NCI-H146 treated with DMSO at 0.1 percent for 48 hours (cell line): ENCODE data around the gene MTHFSD.

Experiments used
- DNase-seq: peaks from one replicate; lab custom pipeline; 2025; ENCODE audit not compliant: unreplicated experiment; lab: John Stamatoyannopoulos, UW

The MTHFSD gene

GRCh38 chr16:86584726-86585721 lies 30.0 kb upstream of the MTHFSD start:
- DNase-seq, result no peak

DNA sequence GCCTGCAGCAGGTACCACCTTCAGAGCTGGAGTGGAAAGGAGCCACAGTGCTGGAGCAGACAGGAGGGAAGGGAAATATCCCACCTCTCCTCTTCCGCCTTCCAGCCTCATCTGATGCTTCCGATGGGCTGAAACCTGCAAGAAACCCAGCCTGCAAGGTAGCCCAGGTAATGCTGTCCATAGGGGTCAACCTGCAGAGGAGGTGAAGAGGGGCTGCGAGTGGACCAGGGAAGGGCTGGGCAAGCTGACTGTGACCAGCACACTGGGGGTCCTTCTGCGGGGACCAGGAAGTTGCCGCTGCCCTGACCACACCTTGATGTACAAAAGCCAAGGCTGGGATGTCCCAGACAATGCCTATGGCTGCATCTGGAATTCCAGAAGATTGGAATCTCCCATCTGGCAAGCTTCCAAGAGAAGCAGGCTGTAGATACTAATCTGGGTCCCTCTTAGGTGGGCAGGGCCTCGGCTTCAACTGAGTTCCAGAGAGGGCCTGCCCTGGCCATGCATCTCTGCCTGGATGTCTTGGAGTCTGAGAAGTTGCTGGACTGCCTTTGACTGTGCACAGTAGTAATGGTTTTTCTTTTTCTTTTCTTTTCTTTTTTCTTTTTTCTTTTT lies 29.1 kb upstream of the MTHFSD start:
- no peak for DNase-seq

GRCh38 chr16:86581458-86581857 lies 26.4 kb upstream of the MTHFSD start:
- no peak for DNase-seq

GRCh38 chr16:86580791-86581170 lies 25.7 kb upstream of the MTHFSD start:
- no peak for DNase-seq

DNA sequence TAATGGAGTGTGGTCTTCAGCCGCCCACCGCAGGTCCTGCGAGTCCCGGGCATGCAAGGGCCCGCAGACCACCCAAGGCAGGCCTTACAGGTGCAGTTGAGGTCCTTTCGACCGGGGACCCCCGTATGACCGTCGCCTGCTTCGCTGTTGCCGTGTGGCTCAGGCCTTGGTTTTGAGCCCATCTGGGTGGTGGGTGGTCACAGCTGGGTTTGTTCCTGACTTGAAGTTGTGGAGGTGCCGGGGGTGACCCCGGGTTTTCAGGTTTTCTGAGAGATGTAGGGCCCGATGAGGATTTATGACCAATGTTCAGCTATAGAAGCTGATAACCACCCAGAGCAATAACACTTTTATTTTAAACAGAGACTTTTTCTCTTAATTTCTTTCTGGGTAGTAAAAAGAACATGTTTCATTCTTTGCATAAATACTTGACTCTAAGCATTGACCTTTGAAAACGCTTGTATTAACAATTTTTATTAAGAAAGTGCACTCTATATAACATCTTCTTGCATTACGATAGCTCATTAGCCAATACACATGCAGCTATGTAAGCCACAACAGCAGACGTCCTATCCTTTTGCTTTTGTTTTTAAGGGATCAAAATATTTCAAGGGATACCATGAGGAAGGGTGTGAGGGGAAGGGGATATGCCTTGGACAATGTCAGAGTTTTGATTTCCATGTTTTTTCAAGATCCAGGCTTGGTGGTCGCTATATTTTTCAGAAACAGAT lies 25.2 kb upstream of the MTHFSD start:
- no peak for DNase-seq

DNA sequence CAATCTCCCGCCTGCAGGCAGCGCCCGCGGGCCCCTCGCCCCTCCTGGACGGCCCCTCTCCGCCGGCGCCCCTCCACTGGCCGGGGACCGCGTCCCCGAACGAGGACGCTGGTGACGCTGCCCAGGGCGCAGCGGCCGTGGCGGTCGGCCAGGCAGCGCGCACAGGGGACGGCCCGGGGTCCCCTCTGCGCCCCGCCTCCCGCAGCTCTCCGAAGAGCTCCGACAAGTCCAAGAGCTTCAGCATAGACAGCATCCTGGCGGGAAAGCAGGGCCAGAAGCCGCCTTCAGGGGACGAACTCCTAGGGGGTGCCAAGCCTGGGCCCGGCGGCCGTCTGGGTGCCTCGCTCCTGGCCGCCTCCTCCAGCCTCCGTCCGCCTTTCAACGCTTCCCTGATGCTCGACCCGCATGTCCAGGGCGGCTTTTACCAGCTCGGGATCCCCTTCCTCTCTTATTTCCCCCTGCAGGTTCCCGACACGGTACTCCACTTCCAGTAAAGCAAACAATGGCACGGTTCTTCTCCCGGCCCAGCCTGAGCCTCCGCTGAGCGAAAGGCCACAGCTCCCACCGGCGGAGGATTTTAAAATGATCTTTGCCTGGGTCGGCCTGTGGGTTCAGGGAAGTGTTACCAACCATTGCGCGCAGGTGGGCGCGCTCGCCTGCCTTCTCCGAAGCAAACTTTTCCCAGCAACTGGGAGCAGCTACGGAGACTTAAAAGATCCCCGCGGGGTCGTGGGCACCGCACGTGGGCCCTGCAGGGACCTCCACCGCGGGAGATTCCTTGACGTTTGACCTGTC lies 24.4 kb upstream of the MTHFSD start:
- no peak for DNase-seq

DNA sequence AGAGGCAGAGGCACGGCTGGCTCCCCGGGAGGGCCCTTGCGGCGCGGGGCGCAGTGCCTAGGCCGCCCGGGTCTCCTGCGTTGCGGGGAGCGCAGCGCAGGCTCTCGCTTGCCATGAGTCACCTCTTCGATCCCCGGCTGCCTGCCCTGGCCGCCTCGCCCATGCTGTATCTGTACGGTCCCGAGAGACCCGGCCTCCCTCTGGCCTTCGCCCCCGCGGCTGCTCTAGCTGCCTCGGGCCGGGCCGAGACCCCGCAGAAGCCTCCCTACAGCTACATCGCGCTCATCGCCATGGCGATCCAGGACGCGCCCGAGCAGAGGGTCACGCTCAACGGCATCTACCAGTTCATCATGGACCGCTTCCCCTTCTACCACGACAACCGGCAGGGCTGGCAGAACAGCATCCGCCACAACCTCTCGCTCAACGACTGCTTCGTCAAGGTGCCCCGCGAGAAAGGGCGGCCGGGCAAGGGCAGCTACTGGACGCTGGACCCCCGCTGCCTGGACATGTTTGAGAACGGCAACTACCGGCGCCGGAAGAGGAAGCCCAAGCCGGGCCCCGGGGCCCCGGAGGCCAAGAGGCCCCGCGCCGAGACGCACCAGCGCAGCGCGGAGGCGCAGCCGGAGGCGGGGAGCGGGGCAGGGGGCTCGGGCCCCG lies 23.7 kb upstream of the MTHFSD start:
- no peak for DNase-seq

GRCh38 chr16:86578061-86578599 lies 23.1 kb upstream of the MTHFSD start, which contains the start of gene FOXL1:
Gene FOXL1 (plus strand): TSS chr16:86578549. CDS start chr16:86578724, 175 bp downstream.
- DNase-seq, result no peak

GRCh38 chr16:86577314-86577971 lies 22.4 kb upstream of the MTHFSD start:
- no peak for DNase-seq

DNA sequence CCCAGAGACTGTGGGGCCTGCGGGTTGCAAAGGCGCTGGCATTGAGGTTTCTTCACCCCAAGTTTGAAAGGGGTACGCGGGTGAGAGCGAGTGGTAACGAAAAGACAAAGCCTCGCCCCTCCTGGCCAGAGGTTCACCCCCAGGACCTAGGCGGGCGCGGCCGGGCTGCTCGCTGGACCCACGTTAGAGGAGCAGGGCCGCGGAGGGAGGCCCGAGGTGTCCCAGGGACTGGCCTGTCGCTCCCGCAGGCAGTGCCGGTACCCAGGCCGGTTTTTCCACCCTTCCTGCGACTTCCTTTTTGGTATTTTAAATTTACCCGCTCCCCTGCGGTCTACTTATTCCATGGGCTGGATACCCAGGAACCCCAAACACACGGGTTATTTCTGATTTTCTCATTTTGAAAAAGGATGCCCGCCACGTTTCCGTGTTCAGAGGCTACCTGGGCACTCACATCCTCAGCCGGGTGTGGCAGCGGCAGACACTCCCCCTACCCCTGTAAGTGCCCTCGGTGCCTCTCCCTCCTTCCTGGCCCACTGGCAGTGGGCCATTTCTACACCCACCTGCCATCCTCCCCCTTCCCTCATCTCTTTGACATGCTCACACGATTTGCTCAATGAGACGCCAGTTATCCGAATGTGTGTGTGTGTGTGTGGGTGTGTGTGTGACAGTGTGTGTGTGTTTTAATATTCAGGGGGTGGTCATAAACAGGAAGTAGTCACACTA lies 21.7 kb upstream of the MTHFSD start:
- DNase-seq, result no peak

DNA sequence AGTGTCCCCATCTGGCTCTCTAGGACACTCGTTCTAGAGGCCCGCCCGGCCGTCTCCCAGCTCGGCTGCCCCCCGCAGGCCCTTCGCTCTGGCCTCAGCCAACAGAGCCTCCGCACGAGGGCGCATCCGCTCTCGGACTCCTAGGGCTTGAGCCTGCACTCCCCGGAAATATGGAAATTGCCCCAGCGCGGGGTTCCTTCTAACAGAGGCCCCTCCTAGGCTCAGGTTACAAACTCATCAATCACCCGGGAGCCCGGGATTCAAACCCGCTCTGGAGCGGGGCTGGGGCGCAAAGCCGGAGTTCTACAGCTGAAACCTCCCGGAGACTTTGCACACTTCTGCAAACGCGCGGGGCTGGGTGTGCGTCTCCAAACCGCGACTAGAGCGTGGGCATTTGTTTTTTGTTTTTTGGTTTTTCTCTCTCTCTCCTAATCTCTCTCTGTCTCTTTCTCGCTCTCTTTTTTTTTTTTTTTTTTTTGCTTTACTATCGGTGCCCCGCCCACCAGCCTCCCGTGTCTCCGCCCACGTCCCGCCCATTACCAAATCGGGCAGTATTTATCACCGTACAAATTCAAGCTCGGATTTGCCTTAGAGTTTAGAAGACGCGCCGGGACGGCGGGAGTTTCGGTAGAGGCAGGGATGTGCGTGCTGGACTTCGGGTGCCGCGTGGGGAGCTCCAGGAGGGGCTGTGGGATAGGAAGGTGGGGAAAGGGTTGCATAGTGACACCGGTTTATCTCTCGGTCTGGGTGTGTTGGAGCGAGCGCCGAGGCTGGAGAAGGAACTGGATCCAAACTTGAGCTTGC lies 20.9 kb upstream of the MTHFSD start:
- no peak for DNase-seq

GRCh38 chr16:86575095-86575685 lies 20.2 kb upstream of the MTHFSD start:
- no peak for DNase-seq

DNA sequence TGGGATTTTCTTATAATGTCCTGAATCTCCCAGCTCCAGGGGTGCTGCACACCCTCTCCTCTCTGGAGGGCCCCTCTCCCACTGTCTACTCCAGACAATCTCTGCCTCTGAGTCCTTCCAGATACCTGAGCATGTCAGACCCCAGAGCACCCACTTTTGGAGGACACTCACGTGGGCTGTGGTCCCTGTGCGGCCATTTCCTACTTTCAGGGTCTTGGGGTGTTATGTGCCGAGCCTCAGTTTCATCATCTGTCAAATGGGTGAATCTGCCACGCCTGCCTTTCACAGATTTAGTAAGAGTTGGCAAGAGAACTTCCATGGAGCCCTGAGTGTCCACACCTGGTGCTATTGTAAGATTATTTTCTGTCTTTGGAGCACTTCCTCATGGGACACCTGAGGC lies 19.6 kb upstream of the MTHFSD start:
- DNase-seq, result no peak

DNA sequence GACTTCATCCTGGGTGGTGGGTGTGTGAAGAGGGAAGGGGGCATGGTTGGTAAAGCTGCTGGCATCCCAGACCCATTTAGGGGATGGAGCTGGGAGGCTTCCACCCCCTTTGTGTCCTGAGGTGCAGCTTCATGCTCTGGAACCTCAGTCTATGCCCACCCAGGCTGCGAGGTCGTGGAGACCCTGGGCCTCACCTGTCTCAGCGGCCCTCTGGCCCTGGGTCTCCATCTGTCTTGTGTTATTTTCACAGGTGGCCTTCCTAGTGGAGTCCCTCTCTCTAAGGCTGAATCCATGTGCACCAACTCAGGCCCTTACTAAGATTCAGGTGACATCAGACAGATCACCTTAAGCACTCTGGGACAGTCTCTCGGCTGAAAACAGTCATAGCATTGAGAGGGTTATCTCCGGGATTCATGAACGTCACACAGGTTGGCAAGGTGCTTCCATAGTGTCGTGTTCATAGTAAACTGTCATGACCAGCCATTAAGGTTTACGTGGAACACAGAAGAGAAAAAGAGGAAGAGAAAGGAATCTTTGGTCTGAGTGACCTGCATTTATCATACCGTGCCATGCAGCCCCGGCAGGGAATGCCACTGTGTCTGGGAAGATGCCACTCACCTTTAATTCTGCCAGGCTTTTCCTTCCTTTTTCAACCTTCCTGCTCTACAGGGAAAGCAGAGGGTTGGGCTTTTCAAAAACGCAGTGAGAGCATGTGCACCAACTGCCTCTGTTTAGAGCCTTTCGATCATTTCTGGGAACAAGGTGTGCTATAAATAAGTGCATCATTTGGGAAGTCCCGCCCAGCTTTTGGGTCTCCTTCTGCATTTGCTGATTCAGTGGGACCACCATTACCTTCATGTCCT lies 18.8 kb upstream of the MTHFSD start:
- DNase-seq, result no peak

GRCh38 chr16:86573215-86573614 lies 18.2 kb upstream of the MTHFSD start:
- no peak for DNase-seq

DNA sequence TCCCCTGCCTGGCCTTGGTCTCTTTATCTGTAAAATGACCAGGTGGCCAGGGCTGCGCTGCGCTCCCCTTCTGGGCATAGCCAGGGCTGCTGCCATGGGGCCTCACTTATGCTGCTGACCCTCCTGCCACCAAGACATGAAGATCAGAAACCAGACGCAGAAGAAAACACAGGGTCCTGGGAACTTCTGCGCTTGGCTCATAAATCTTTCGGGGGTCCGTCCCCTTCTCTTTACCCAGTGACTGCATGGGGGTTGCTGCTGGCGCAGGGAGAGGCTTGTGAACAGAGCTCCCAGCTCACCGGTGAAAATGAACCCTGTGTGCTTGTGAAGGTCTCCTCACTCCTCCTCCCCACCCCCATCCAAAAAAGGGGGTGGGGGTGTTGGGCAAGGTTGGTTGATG lies 17.6 kb upstream of the MTHFSD start:
- DNase-seq, result no peak

DNA sequence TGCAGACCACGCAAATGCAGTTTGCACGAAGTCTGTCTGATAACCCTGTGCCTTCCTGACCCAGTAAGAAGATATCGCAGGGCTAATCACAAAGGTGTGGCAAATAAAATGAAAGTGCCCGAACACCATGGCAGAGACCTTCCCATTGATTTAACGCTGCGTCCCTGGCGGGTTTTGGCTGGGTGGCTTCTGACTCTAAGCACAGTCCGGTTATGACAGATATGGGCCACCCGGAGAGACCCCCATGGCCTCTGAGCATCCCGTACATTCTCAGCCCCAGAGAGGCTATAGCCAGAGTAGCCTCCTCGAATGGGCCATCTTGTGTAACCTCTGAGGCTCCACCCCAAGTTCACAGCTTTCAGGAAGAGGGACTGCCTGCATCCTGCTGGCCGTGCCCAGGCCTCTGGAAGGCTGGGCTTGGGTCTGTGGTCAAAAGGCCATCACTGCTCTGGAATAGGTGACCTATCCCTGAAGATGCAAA lies 17.0 kb upstream of the MTHFSD start:
- no peak for DNase-seq
